Nephron progenitor cell (in vitro differentiated cells): ENCODE results near the gene PABPN1L.

Experiments used
- DNase-seq: peaks from one replicate; pipeline ENCODE4 v3.0.0; 2021
- H3K27ac Mint-ChIP-seq: 2 replicates; pipeline ENCODE4 v1.8.0; 2021; ENCODE audit warnings: mild to moderate bottlenecking, moderate library complexity, mixed read lengths
- H3K27me3 Mint-ChIP-seq: 2 replicates; pipeline ENCODE4 v1.8.0; 2021; ENCODE audit warnings: mild to moderate bottlenecking, low read depth, mixed read lengths; ENCODE audit not compliant: poor library complexity
- H3K36me3 Mint-ChIP-seq: 2 replicates; pipeline ENCODE4 v1.8.0; 2021; ENCODE audit warnings: low read depth, mixed read lengths
- H3K4me1 Mint-ChIP-seq: 2 replicates; pipeline ENCODE4 v1.8.0; 2021; ENCODE audit warnings: mixed read lengths
- H3K4me3 Mint-ChIP-seq: 2 replicates; pipeline ENCODE4 v1.8.0; 2021; ENCODE audit warnings: mild to moderate bottlenecking, moderate library complexity, mixed read lengths
- H3K9me3 Mint-ChIP-seq: 2 replicates; pipeline ENCODE4 v1.8.0; 2021; ENCODE audit warnings: mild to moderate bottlenecking, moderate library complexity, mixed read lengths
- TF ChIP-seq, protein P1 (sequence below): fragments of 200-600 bp; sonication (generic); IDR thresholded peaks from 2 replicates; pipeline ENCODE4 v1.5.0; 2021; ENCODE audit warnings: antibody characterized with exemption

Gene PABPN1L

DNA sequence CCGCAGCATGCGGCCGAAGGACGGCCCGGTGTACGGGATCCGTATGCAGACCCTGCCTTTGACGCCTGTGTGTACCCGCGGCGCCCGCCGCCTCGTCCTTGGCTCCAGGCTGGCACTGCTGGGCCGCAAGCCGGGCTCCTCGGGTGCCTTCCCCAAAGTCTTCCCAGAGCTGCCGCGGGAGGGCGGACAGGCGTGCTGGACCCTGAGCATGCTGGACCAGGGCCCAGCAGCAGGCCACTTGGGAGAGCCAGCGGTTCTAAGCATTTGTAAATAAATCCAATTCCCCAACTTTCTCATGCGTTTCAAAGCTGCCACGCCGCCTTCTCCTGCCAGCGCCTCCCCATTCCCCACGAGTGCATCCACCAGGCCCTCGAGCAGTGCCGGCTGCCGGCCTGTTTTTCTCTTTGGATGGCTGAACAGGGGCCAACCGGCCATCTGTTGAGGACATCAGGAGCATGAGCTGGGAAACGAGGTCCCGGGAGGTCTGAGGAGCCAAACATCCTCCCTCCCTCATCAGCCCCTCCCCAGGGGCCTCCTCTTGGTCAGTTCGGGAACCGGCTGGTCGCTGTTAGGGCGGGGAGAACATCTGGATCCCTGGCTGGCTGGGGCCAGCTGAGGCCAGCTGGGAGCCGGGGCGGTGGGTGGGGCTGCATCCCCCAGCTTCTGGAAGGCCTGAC lies 20.5 kb upstream of the PABPN1L start:
- Mint-ChIP-seq H3K27me3 (peaks cover 19% of the 10 kb centered on the region), H3K9me3 (peaks cover 15% of the 10 kb centered on the region), H3K27ac (peak overlapping the region; percentile 69), H3K36me3 (no peaks in the 10 kb centered on the region), H3K4me3 (no peak overlapping the region), H3K4me1 (peaks cover 20% of the 10 kb centered on the region)
- TF ChIP-seq, protein P1, sequence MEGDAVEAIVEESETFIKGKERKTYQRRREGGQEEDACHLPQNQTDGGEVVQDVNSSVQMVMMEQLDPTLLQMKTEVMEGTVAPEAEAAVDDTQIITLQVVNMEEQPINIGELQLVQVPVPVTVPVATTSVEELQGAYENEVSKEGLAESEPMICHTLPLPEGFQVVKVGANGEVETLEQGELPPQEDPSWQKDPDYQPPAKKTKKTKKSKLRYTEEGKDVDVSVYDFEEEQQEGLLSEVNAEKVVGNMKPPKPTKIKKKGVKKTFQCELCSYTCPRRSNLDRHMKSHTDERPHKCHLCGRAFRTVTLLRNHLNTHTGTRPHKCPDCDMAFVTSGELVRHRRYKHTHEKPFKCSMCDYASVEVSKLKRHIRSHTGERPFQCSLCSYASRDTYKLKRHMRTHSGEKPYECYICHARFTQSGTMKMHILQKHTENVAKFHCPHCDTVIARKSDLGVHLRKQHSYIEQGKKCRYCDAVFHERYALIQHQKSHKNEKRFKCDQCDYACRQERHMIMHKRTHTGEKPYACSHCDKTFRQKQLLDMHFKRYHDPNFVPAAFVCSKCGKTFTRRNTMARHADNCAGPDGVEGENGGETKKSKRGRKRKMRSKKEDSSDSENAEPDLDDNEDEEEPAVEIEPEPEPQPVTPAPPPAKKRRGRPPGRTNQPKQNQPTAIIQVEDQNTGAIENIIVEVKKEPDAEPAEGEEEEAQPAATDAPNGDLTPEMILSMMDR = no peak
- peak; percentile 52 for DNase-seq

DNA sequence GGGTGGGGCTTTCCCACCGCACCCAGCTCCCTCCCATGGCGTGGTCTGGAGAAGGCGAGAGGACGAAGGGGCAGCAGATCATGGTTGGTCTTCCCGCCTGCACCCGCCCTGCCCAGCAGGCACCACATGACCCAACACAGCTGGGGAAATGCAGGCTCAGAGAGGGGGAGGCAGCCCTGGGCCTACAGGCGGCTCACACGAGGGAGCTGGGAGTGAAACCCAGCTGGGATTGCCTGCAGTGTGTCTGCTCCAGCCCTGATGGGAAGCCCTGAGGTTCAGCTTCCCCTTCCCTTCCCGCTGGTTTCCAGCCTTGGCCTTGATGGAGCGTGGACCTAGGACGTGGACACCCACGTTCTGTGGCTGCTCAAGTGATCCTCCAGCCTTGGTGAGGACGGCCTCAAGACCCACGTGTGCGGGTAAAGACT lies 20.0 kb upstream of the PABPN1L start:
- no peak for DNase-seq
- Mint-ChIP-seq H3K27me3 (peaks cover 22% of the 10 kb centered on the region), H3K36me3 (no peaks in the 10 kb centered on the region), H3K4me3 (no peak overlapping the region), H3K4me1 (peaks cover 15% of the 10 kb centered on the region), H3K27ac (no peak overlapping the region), H3K9me3 (peaks cover 15% of the 10 kb centered on the region)
- TF ChIP-seq, protein P1 = no peak

DNA sequence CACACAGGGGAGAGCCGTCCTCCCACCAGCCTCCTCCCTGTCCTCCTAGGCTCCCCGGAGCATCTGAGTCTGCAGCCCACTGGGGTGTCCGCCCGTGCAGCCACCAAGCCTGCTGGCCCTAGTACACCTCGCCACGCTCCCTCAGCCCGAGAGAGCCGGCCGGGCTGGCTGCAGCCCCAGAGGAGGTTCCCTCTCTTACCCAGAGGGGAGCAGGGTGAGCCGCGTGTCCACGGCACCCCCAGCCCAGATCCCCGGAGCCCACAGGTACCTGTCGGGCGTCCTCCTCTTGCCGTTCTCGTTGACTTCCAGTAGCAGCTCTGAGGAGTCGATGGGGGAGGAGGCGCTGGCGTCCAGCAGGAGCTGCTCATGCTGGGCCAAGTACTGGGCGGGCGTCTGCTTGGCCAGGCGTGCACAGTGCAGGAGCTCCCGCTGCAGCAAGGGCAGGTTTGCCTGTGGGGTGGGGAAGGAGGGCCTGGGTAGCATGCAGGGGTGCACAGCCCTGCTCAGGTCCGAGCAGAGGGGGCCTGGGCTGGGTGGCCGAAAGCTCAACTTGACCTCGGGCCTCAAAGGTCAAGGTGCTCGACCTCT lies 19.3 kb upstream of the PABPN1L start:
- Mint-ChIP-seq H3K4me3 (no peak overlapping the region), H3K9me3 (peaks cover 12% of the 10 kb centered on the region), H3K27me3 (peaks cover 19% of the 10 kb centered on the region), H3K27ac (no peak overlapping the region), H3K36me3 (no peaks in the 10 kb centered on the region), H3K4me1 (peaks cover 15% of the 10 kb centered on the region)
- DNase-seq = no peak
- TF ChIP-seq, protein P1 = no peak

DNA sequence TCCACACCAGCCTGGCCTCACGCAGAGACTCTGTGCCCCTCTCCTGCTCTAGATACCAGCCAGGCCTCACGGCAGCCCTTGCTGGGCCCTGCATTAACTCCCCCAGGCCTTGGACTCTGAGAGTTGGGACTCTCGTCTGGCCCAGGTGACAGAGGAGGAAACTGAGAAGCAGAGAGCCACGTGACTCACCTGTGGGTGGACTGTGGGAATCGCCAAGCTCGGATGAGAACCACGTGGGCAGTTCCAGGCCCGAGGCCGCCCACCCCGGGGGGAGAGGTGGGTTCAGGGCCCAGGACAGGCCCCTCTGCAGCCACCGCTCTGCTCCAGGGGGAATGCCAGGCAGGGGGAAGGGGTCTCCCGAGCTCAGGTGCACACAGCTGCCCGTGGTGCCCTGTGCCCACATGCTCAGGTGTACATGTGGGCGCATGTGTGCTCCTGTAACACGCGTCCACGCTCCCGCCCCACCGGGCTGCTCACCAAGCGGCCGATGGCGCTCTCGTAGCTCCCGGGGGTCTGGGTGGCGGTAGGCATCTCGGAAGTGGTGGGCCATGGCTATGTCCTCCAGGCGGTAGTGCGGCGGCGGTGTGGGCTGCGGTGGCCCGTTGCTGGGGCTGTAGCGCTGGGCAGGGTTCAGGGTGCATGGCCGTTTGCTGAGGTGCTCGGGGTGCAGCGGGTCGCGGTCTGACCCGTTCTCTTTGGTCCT lies 18.3 kb upstream of the PABPN1L start:
- TF ChIP-seq, protein P1 = no peak
- Mint-ChIP-seq H3K4me3 (no peak overlapping the region), H3K27ac (no peak overlapping the region), H3K27me3 (peaks cover 12% of the 10 kb centered on the region), H3K4me1 (peaks cover 25% of the 10 kb centered on the region), H3K36me3 (no peaks in the 10 kb centered on the region), H3K9me3 (peaks cover 3% of the 10 kb centered on the region)
- no peak for DNase-seq

DNA sequence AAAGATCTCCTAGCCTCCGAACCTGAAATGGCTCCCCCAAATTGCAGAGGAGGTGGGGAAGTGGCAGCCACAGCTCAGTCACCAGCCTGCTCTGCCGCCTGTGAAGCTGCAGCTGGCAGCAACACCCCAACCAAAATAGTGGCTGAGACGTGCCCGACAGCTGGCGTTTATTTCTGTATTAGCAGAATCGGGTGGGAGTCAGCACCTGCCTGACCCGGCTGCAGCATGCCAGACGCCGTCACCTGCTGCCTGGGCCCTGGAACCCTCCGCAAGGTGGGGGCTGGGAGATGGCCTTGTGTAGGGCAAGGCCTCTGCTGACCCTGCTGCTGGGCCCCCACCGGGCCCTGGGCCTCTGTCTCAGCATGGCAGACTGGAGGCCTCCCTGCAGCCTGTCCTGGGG lies 17.5 kb upstream of the PABPN1L start:
- no peak overlapping the region for H3K27ac Mint-ChIP-seq
- no peaks in the 10 kb centered on the region for H3K36me3 Mint-ChIP-seq
- peaks cover 12% of the 10 kb centered on the region for H3K27me3 Mint-ChIP-seq
- TF ChIP-seq, protein P1 = no peak
- H3K9me3 Mint-ChIP-seq = no peaks in the 10 kb centered on the region
- H3K4me3 Mint-ChIP-seq = no peak overlapping the region
- H3K4me1 Mint-ChIP-seq = peaks cover 26% of the 10 kb centered on the region
- DNase-seq = no peak
